Neutrophil (primary cell): ENCODE measurements around the gene CBARP.
A peak's percentile ranks its signal among the peaks of the same experiment; 100 is the strongest.

Experiments
- H3K27ac ChIP-seq: fragments of 200-600 bp; sonication (generic); 2 replicates; pipeline ENCODE4 v1.5.1; 2016; ENCODE audit warnings: mild to moderate bottlenecking, moderate library complexity
- H3K27me3 ChIP-seq: fragments of 200-600 bp; sonication (generic); 2 replicates; pipeline ENCODE4 v1.6.0; 2016; ENCODE audit warnings: mild to moderate bottlenecking
- H3K36me3 ChIP-seq: fragments of 200-600 bp; sonication (generic); 2 replicates; pipeline ENCODE4 v1.5.1; 2017
- H3K4me1 ChIP-seq, 2 experiments: fragments of 200-600 bp in 1 of 2; sonication (generic) in 1 of 2; 1 replicate in 1 of 2; 2 replicates in 1 of 2; pipeline versions ENCODE4 v1.5.1 to v1.6.1; 2013 to 2016; ENCODE audit warnings: low read depth in 1 of 2, low read length in 1 of 2, mild to moderate bottlenecking in 1 of 2, moderate library complexity in 1 of 2; ENCODE audit not compliant: control insufficient read depth in 1 of 2, insufficient read depth in 1 of 2
- H3K4me3 ChIP-seq, 2 experiments: fragments of 200-600 bp in 1 of 2; sonication (generic) in 1 of 2; 1 replicate in 1 of 2; 2 replicates in 1 of 2; pipeline ENCODE4 v1.5.1; 2013 to 2016; ENCODE audit warnings: low read depth in 1 of 2, low read length in 1 of 2, mild to moderate bottlenecking in 1 of 2, moderate library complexity in 1 of 2
- H3K9me3 ChIP-seq: fragments of 200-600 bp; sonication (generic); 2 replicates; pipeline ENCODE4 v1.5.1; 2016
- CTCF ChIP-seq: fragments of 200-600 bp; sonication (generic); IDR thresholded peaks from 2 replicates; pipeline ENCODE4 v1.5.1; 2016; ENCODE audit warnings: antibody characterized with exemption

CBARP gene

GRCh38 chr19:1270213-1270853, 32.5 kb upstream of the CBARP start:
- peaks cover 8% of the 10 kb centered on the region for H3K27me3 ChIP-seq
- peaks cover 86 to 95% of the 10 kb centered on the region in 2 experiments for H3K4me1 ChIP-seq
- H3K36me3 ChIP-seq = peaks cover 45% of the 10 kb centered on the region
- H3K9me3 ChIP-seq = no peaks in the 10 kb centered on the region
- peak overlapping the region; percentile 99 for H3K27ac ChIP-seq
- TF ChIP-seq CTCF = no peak
- H3K4me3 ChIP-seq = peak overlapping the region; percentile 76 to 80

GRCh38 chr19:1269478-1270212, 31.8 kb upstream of the CBARP start:
- Histone ChIP-seq H3K4me3 (peak overlapping the region; percentile 76 to 80), H3K9me3 (no peaks in the 10 kb centered on the region), H3K4me1 (peaks cover 86 to 95% of the 10 kb centered on the region in 2 experiments), H3K27ac (peak overlapping the region; percentile 99), H3K27me3 (peaks cover 8% of the 10 kb centered on the region), H3K36me3 (peaks cover 44% of the 10 kb centered on the region)
- TF ChIP-seq CTCF = no peak

GRCh38 chr19:1269065-1269477, 31.3 kb upstream of the CBARP start, which contains the start of gene CIRBP:
CIRBP (plus strand) TSS chr19:1269332; CDS start chr19:1270934, 1,602 bp downstream.
- TF ChIP-seq CTCF = peak; percentile 61
- H3K4me1 ChIP-seq = peaks cover 81 to 95% of the 10 kb centered on the region in 2 experiments

GRCh38 chr19:1268226-1269064, 30.6 kb upstream of the CBARP start:
- TF ChIP-seq CTCF = no peak
- Histone ChIP-seq H3K4me1 (peaks cover 80 to 88% of the 10 kb centered on the region in 2 experiments), H3K27ac (peak overlapping the region; percentile 99), H3K36me3 (peaks cover 32% of the 10 kb centered on the region), H3K27me3 (peaks cover 8% of the 10 kb centered on the region), H3K9me3 (no peaks in the 10 kb centered on the region), H3K4me3 (peak overlapping the region; percentile 76 to 80)

More at GRCh38 chr19:1269065-1269477, 31.3 kb upstream of the CBARP start, which contains the start of gene CIRBP:
- Histone ChIP-seq H3K4me3 (peak within 1 kb of the TSS; percentile 76 to 80), H3K9me3 (no peaks in the 10 kb centered on the region), H3K27ac (peak within 1 kb of the TSS; percentile 99), H3K36me3 (peaks cover 38% of the 10 kb centered on the region), H3K27me3 (peaks cover 8% of the 10 kb centered on the region)

- no peak for TF ChIP-seq CTCF
- peaks cover 24% of the 10 kb centered on the region for H3K36me3 ChIP-seq
- peaks cover 8% of the 10 kb centered on the region for H3K27me3 ChIP-seq
- peak overlapping the region; percentile 78 to 87 for H3K4me3 ChIP-seq
- H3K4me1 ChIP-seq = peaks cover 80 to 88% of the 10 kb centered on the region in 2 experiments
- no peaks in the 10 kb centered on the region for H3K9me3 ChIP-seq
- H3K27ac ChIP-seq = peak overlapping the region; percentile 99
These were observed 29.8 kb upstream of the CBARP start for GRCh38 chr19:1267477-1268225.
